Activated naive CD4-positive, alpha-beta T cell treated with anti-CD3 and anti-CD28 coated beads, Interleukin-2, amount 10 ng/mL, durations not matched to agents 7 days and 5 days (primary cell): ENCODE measurements around the gene KLHDC9.

ENCODE experiments used
- CTCF ChIA-PET: fragments of 350-600 bp; sonication (Branson Sonifier 250); formaldehyde crosslinking; loops from one replicate; lab custom pipeline; 2021; ENCODE audit warnings: antibody characterized with exemption; lab: Charles Lee
- DNase-seq: peaks from one replicate; pipeline ENCODE4 v3.0.0-alpha.2; 2020
- H3K27ac Mint-ChIP-seq: one replicate; pipeline ENCODE4 v1.8.0; 2021; ENCODE audit warnings: mild to moderate bottlenecking, moderate library complexity, mixed read lengths
- H3K27me3 Mint-ChIP-seq: one replicate; pipeline ENCODE4 v1.8.0; 2021; ENCODE audit warnings: mild to moderate bottlenecking, mixed read lengths
- H3K36me3 Mint-ChIP-seq: one replicate; pipeline ENCODE4 v1.8.0; 2021; ENCODE audit warnings: mixed read lengths
- H3K4me1 Mint-ChIP-seq: one replicate; pipeline ENCODE4 v1.8.0; 2021; ENCODE audit warnings: mixed read lengths
- H3K4me3 Mint-ChIP-seq: one replicate; pipeline ENCODE4 v1.8.0; 2021; ENCODE audit warnings: mild to moderate bottlenecking, moderate library complexity, mixed read lengths
- H3K9me3 Mint-ChIP-seq: one replicate; pipeline ENCODE4 v1.8.0; 2021; ENCODE audit warnings: mixed read lengths

The KLHDC9 gene

GRCh38 chr1:161069731-161070270, 28.4 kb upstream of the KLHDC9 start, which contains the start of gene ARHGAP30:
Gene ARHGAP30, minus strand, starts transcription at chr1:161069891. Its CDS starts 267 bp downstream, at chr1:161069624.
- Mint-ChIP-seq H3K9me3 (no peaks in the 10 kb centered on the region), H3K27ac (peak within 1 kb of the TSS; percentile 99), H3K4me3 (peak within 1 kb of the TSS; percentile 97), H3K36me3 (peaks cover 31% of the 10 kb centered on the region), H3K4me1 (peaks cover 64% of the 10 kb centered on the region), H3K27me3 (no peaks in the 10 kb centered on the region)
- DNase-seq = peak; percentile 94
- CTCF ChIA-PET = interaction anchor here (0.9 to 8.3 kb wide), 14 partner anchors 11 to 113 kb away, joined by 3 to 196 read pairs (median 4); partner anchors contain the start of genes DEDD, KLHDC9, NECTIN4 and NIT1

- peaks cover 57% of the 10 kb centered on the region for H3K4me1 Mint-ChIP-seq
- peak overlapping the region; percentile 23 for H3K4me3 Mint-ChIP-seq
- H3K27me3 Mint-ChIP-seq = no peaks in the 10 kb centered on the region
- DNase-seq = no peak
- CTCF ChIA-PET = interaction anchor here (0.9 to 8.3 kb wide), 19 partner anchors 10 to 87 kb away, joined by 3 to 196 read pairs (median 4); partner anchors contain the start of genes DEDD, KLHDC9, NECTIN4 and NIT1
- H3K27ac Mint-ChIP-seq = peak overlapping the region; percentile 99
- H3K9me3 Mint-ChIP-seq = no peaks in the 10 kb centered on the region
- H3K36me3 Mint-ChIP-seq = peaks cover 31% of the 10 kb centered on the region
Measured at GRCh38 chr1:161070761-161071160, 27.4 kb upstream of the KLHDC9 start.

- peak; percentile 74 for DNase-seq
- Mint-ChIP-seq H3K4me1 (peaks cover 49% of the 10 kb centered on the region), H3K27ac (peak overlapping the region; percentile 16), H3K27me3 (peaks cover 4% of the 10 kb centered on the region), H3K4me3 (no peak overlapping the region), H3K9me3 (no peaks in the 10 kb centered on the region), H3K36me3 (peaks cover 25% of the 10 kb centered on the region)
- CTCF ChIA-PET = interaction anchor here (0.9 to 8.3 kb wide), 12 partner anchors 8 to 86 kb away, joined by 3 to 196 read pairs (median 6); partner anchors contain the start of genes DEDD, KLHDC9, UFC1 and USF1
Measured at GRCh38 chr1:161071886-161072371, 26.2 kb upstream of the KLHDC9 start.

GRCh38 chr1:161072751-161073449, 25.3 kb upstream of the KLHDC9 start:
- peaks cover 42% of the 10 kb centered on the region for H3K4me1 Mint-ChIP-seq
- no peak for DNase-seq
- no peak overlapping the region for H3K4me3 Mint-ChIP-seq
- CTCF ChIA-PET = interaction anchor here (1.2 to 8.3 kb wide), 5 partner anchors 13 to 85 kb away, joined by 3 to 196 read pairs (median 20); partner anchors contain the start of genes KLHDC9 and USF1
- no peak overlapping the region for H3K27ac Mint-ChIP-seq
- H3K27me3 Mint-ChIP-seq = peaks cover 4% of the 10 kb centered on the region
- H3K36me3 Mint-ChIP-seq = peaks cover 17% of the 10 kb centered on the region
- H3K9me3 Mint-ChIP-seq = no peaks in the 10 kb centered on the region

GRCh38 chr1:161073474-161074121, 24.6 kb upstream of the KLHDC9 start:
- Mint-ChIP-seq H3K27ac (no peak overlapping the region), H3K4me3 (no peak overlapping the region), H3K27me3 (peaks cover 4% of the 10 kb centered on the region), H3K9me3 (no peaks in the 10 kb centered on the region), H3K36me3 (peaks cover 10% of the 10 kb centered on the region), H3K4me1 (peaks cover 37% of the 10 kb centered on the region)
- DNase-seq = no peak
- CTCF ChIA-PET = interaction anchor here (1.2 to 8.3 kb wide), 3 partner anchors 12 to 66 kb away, joined by 3 to 196 read pairs (median 20); partner anchors contain the start of gene KLHDC9

GRCh38 chr1:161074676-161075368, 23.3 kb upstream of the KLHDC9 start:
- no peak for DNase-seq
- peaks cover 14% of the 10 kb centered on the region for H3K27me3 Mint-ChIP-seq
- peaks cover 38% of the 10 kb centered on the region for H3K4me1 Mint-ChIP-seq
- no peak overlapping the region for H3K27ac Mint-ChIP-seq
- no peaks in the 10 kb centered on the region for H3K36me3 Mint-ChIP-seq
- no peak overlapping the region for H3K4me3 Mint-ChIP-seq
- H3K9me3 Mint-ChIP-seq = no peaks in the 10 kb centered on the region
- CTCF ChIA-PET = interaction anchor here (0.7 to 8.3 kb wide), 2 partner anchors 22 to 64 kb away, joined by 3 to 196 read pairs; partner anchors contain the start of gene KLHDC9

- H3K4me3 Mint-ChIP-seq = no peak overlapping the region
- peaks cover 22% of the 10 kb centered on the region for H3K4me1 Mint-ChIP-seq
- H3K27me3 Mint-ChIP-seq = peaks cover 18% of the 10 kb centered on the region
- H3K9me3 Mint-ChIP-seq = no peaks in the 10 kb centered on the region
- H3K36me3 Mint-ChIP-seq = no peaks in the 10 kb centered on the region
- H3K27ac Mint-ChIP-seq = no peak overlapping the region
- CTCF ChIA-PET = interaction anchor here (0.6 to 1.4 kb wide), 3 partner anchors 19 to 28 kb away, joined by 3 to 6 read pairs (median 5); no protein-coding TSS in a partner anchor
- no peak for DNase-seq
Measured at GRCh38 chr1:161076410-161076809, 21.8 kb upstream of the KLHDC9 start.

- no peak overlapping the region for H3K4me3 Mint-ChIP-seq
- DNase-seq = no peak
- no peaks in the 10 kb centered on the region for H3K36me3 Mint-ChIP-seq
- H3K27ac Mint-ChIP-seq = no peak overlapping the region
- CTCF ChIA-PET = interaction anchor here (1.4 kb wide), 1 partner anchor 18 kb away, joined by 5 read pairs; no protein-coding TSS in a partner anchor
- peaks cover 18% of the 10 kb centered on the region for H3K27me3 Mint-ChIP-seq
- peaks cover 13% of the 10 kb centered on the region for H3K4me1 Mint-ChIP-seq
- no peaks in the 10 kb centered on the region for H3K9me3 Mint-ChIP-seq
Measured at GRCh38 chr1:161077426-161077825, 20.7 kb upstream of the KLHDC9 start.

- Mint-ChIP-seq H3K4me3 (no peak overlapping the region), H3K27me3 (peaks cover 26% of the 10 kb centered on the region), H3K9me3 (no peaks in the 10 kb centered on the region), H3K36me3 (no peaks in the 10 kb centered on the region), H3K4me1 (peaks cover 2% of the 10 kb centered on the region), H3K27ac (no peak overlapping the region)
- CTCF ChIA-PET = interaction anchor here (1.1 to 1.3 kb wide), 2 partner anchors 9 to 11 kb away, joined by 3 to 5 read pairs; no protein-coding TSS in a partner anchor
- DNase-seq = no peak
Measured at GRCh38 chr1:161079436-161080110, 18.6 kb upstream of the KLHDC9 start.

- no peaks in the 10 kb centered on the region for H3K9me3 Mint-ChIP-seq
- peaks cover 2% of the 10 kb centered on the region for H3K4me1 Mint-ChIP-seq
- H3K27me3 Mint-ChIP-seq = peaks cover 37% of the 10 kb centered on the region
- no peak overlapping the region for H3K4me3 Mint-ChIP-seq
- no peak for DNase-seq
- H3K36me3 Mint-ChIP-seq = no peaks in the 10 kb centered on the region
- H3K27ac Mint-ChIP-seq = no peak overlapping the region
- CTCF ChIA-PET = interaction anchor here (0.6 to 2.5 kb wide), 3 partner anchors 10 to 240 kb away, joined by 3 to 12 read pairs (median 5); partner anchors contain the start of gene KLHDC9
Measured at GRCh38 chr1:161080441-161081405, 17.4 kb upstream of the KLHDC9 start.

- Mint-ChIP-seq H3K9me3 (no peaks in the 10 kb centered on the region), H3K4me1 (peaks cover 2% of the 10 kb centered on the region), H3K27me3 (peaks cover 42% of the 10 kb centered on the region), H3K4me3 (no peak overlapping the region), H3K27ac (no peak overlapping the region), H3K36me3 (no peaks in the 10 kb centered on the region)
- no peak for DNase-seq
- CTCF ChIA-PET = interaction anchor here (0.6 to 2.5 kb wide), 2 partner anchors 16 to 241 kb away, joined by 3 to 12 read pairs; partner anchors contain the start of gene KLHDC9
Measured at GRCh38 chr1:161081519-161081918, 16.6 kb upstream of the KLHDC9 start.

GRCh38 chr1:161082483-161082882, 15.7 kb upstream of the KLHDC9 start:
- Mint-ChIP-seq H3K27me3 (peaks cover 50% of the 10 kb centered on the region), H3K9me3 (no peaks in the 10 kb centered on the region), H3K4me1 (peaks cover 2% of the 10 kb centered on the region), H3K4me3 (no peak overlapping the region), H3K27ac (peak overlapping the region; percentile 20), H3K36me3 (no peaks in the 10 kb centered on the region)
- no peak for DNase-seq
- CTCF ChIA-PET = interaction anchor here (1.1 to 2.5 kb wide), 2 partner anchors 12 to 15 kb away, joined by 3 to 12 read pairs; partner anchors contain the start of gene KLHDC9
